CD14-positive monocyte (primary cell): ENCODE data around the gene NFATC2IP. TPM values are rescaled to one million over a fixed set of nuclear protein-coding genes. Genes with fewer than 3 reads are reported as not detected.

ENCODE experiments used
- DNase-seq, 3 donors: peaks; one replicate each; pipeline ENCODE4 v3.0.0-alpha.2; 2011 to 2022
- H2AFZ ChIP-seq: 2 replicates; pipeline ENCODE4 v1.6.0; 2012; ENCODE audit warnings: mild to moderate bottlenecking, low read depth, low read length, inconsistent platforms; ENCODE audit not compliant: insufficient read depth, poor library complexity, severe bottlenecking
- H3K27ac ChIP-seq, 2 donors: 1 replicate in 1 of 2; 2 replicates in 1 of 2; pipeline ENCODE4 v1.5.1; 2012 to 2013; ENCODE audit warnings: low read length in 2 of 2, control low read depth in 1 of 2, inconsistent platforms in 1 of 2, low read depth in 1 of 2, mild to moderate bottlenecking in 1 of 2
- H3K27me3 ChIP-seq, 2 donors: one replicate each; pipeline versions ENCODE4 v1.6.0 to v1.6.1; 2011 to 2013; ENCODE audit warnings: low read length in 2 of 2; ENCODE audit not compliant: control insufficient read depth in 2 of 2, insufficient read depth in 2 of 2
- H3K36me3 ChIP-seq, 2 donors: replicated peaks in 1 of 2; 1 replicate in 1 of 2; 2 replicates in 1 of 2; pipeline versions ENCODE4 v1.5.1 to v1.6.1; 2012 to 2013; ENCODE audit warnings: low read length in 2 of 2, control low read depth in 1 of 2, inconsistent platforms in 1 of 2, mild to moderate bottlenecking in 1 of 2; ENCODE audit not compliant: insufficient read depth in 2 of 2, control insufficient read depth in 1 of 2
- H3K4me1 ChIP-seq, 2 donors: 1 replicate in 1 of 2; 2 replicates in 1 of 2; pipeline versions ENCODE4 v1.5.1 to v1.6.1; 2012 to 2013; ENCODE audit warnings: low read length in 2 of 2, control low read depth in 1 of 2, inconsistent platforms in 1 of 2, mild to moderate bottlenecking in 1 of 2, moderate library complexity in 1 of 2; ENCODE audit not compliant: insufficient read depth in 2 of 2, control insufficient read depth in 1 of 2
- H3K4me2 ChIP-seq: replicated peaks from 2 replicates; pipeline ENCODE3; 2012; ENCODE audit warnings: low read length, moderate library complexity, mild to moderate bottlenecking; ENCODE audit not compliant: poor library complexity, severe bottlenecking; ENCODE audit errors: extremely low read depth
- H3K4me3 ChIP-seq, 3 experiments: fragments of 200-600 bp in 1 of 3; sonication (generic) in 1 of 3; replicated peaks in 1 of 3; 1 replicate in 2 of 3; 2 replicates in 1 of 3; pipeline ENCODE4 v1.5.1; 2011 to 2013; ENCODE audit warnings: low read length in 3 of 3, mild to moderate bottlenecking in 3 of 3, control low read depth in 2 of 3, low read depth in 2 of 3, inconsistent platforms in 1 of 3, moderate library complexity in 1 of 3
- H3K79me2 ChIP-seq: 2 replicates; pipeline ENCODE4 v1.6.0; 2012; ENCODE audit warnings: mild to moderate bottlenecking, control low read depth, inconsistent platforms, low read length, moderate library complexity; ENCODE audit not compliant: insufficient read depth
- H3K9ac ChIP-seq: 2 replicates; pipeline ENCODE4 v1.6.0; 2017; ENCODE audit warnings: low read length, mild to moderate bottlenecking; ENCODE audit not compliant: insufficient read depth, poor library complexity, severe bottlenecking
- H3K9me3 ChIP-seq, 2 donors: replicated peaks in 1 of 2; 1 replicate in 1 of 2; 2 replicates in 1 of 2; pipeline versions ENCODE4 v1.5.1 to v1.6.1; 2012 to 2013; ENCODE audit warnings: low read length in 2 of 2, control low read depth in 1 of 2; ENCODE audit not compliant: control insufficient read depth in 1 of 2, insufficient read depth in 1 of 2
- H4K20me1 ChIP-seq: 2 replicates; pipeline ENCODE4 v1.6.0; 2012; ENCODE audit warnings: mild to moderate bottlenecking, low read length, control low read depth, moderate library complexity; ENCODE audit not compliant: insufficient read depth
- H3K27ac Mint-ChIP-seq, 7 donors: one replicate each; pipeline ENCODE4 v1.8.0; 2020; ENCODE audit warnings: mild to moderate bottlenecking in 7 of 7, mixed read lengths in 7 of 7, moderate library complexity in 6 of 7, inconsistent platforms in 2 of 7
- H3K27me3 Mint-ChIP-seq, 3 donors: one replicate each; pipeline ENCODE4 v1.8.0; 2021 to 2022; ENCODE audit warnings: low read depth in 3 of 3, mild to moderate bottlenecking in 3 of 3, mixed read lengths in 3 of 3, moderate library complexity in 3 of 3, inconsistent platforms in 1 of 3
- H3K36me3 Mint-ChIP-seq, 2 donors: one replicate each; pipeline ENCODE4 v1.8.0; 2020; ENCODE audit warnings: mixed read lengths in 2 of 2, inconsistent platforms in 1 of 2, mild to moderate bottlenecking in 1 of 2
- H3K4me1 Mint-ChIP-seq: one replicate; pipeline ENCODE4 v1.8.0; 2020; ENCODE audit warnings: mild to moderate bottlenecking, mixed read lengths
- H3K4me3 Mint-ChIP-seq, 2 donors: one replicate each; pipeline ENCODE4 v1.8.0; 2020; ENCODE audit warnings: mild to moderate bottlenecking in 2 of 2, mixed read lengths in 2 of 2, moderate library complexity in 1 of 2
- H3K9me3 Mint-ChIP-seq, 7 donors: one replicate each; pipeline ENCODE4 v1.8.0; 2020 to 2022; ENCODE audit warnings: mixed read lengths in 7 of 7, mild to moderate bottlenecking in 6 of 7, moderate library complexity in 6 of 7, inconsistent platforms in 2 of 7
- CTCF ChIP-seq: fragments of 200-600 bp; IDR thresholded peaks from one replicate; pipeline ENCODE4 v1.8.0; 2022; ENCODE audit warnings: antibody characterized with exemption, mild to moderate bottlenecking
- WGBS: methylation state at CpG from one replicate; pipeline ENCODE4 v1.1.5; 2013; ENCODE audit warnings: missing lambda C conversion rate; ENCODE audit not compliant: insufficient coverage; 5-methylcytosine and 5-hydroxymethylcytosine counted together
- intact Hi-C, 2 donors: fragments of 100-400 bp; cut with micrococcal nuclease; formaldehyde crosslinking; loops; one replicate each; pipeline versions ENCODE4 v1.15.0 to v1.15.1; 2023
- polyA plus RNA-seq, 3 donors: library from polyadenylated mRNA; depleted of rRNA in 1 of 3; unstranded in 2 of 3; stranded (reverse) in 1 of 3; fragments of 300-500 nt in 2 of 3; fragments of >200 nt in 1 of 3; fragmentation: Illumina TruSeq in 2 of 3; gene quantifications; 1 replicate in 2 of 3; 2 replicates in 1 of 3; pipeline ENCODE4 v1.2.3, GENCODE V29; 2012 to 2021

The NFATC2IP gene
- polyA plus RNA-seq, 3 donors: 17.5 to 125 (median 18.4) TPM

DNA sequence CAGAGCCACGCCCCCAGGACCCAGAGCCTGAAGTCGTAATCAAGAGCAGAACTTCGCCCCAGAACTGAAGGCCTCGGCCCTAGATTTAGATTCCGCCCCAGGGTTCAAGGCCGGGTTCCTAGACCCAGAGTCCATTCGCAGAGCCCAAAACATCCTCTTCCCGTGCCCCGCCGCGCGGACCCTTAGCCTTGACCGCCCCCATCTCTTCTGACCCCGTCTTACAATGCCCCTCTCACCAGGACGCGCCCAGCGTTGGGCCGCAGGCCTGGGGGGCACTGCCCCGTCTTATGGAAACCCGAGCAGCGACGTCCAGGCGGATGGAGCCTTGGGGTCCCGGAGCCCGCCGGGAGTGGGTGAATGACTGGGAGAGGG, 14.0 kb upstream of the NFATC2IP start:
- peak overlapping the region in 1 of 3 experiments; percentile 70 for H3K4me3 ChIP-seq
- peak overlapping the region; percentile 82 to 86 for H3K4me3 Mint-ChIP-seq
- intact Hi-C loops: no loop called here

GRCh38 chr16:28937222-28937876, 13.4 kb upstream of the NFATC2IP start:
- peak overlapping the region in 1 of 2 donors; percentile 16 for H3K4me3 Mint-ChIP-seq
- no peak for TF ChIP-seq CTCF
- H3K4me2 ChIP-seq: peak overlapping the region; percentile 72
- intact Hi-C loops: no loop called here
- peak overlapping the region; percentile 79 for H2AFZ ChIP-seq
- H3K9ac ChIP-seq: peak overlapping the region; percentile 58
- WGBS: 86% methylated on average over 7 of the region's 14 CpGs
- H3K27ac ChIP-seq: peak overlapping the region in 1 of 2 donors; percentile 55
- H3K36me3 ChIP-seq: no peaks in the 10 kb centered on the region
- no peaks in the 10 kb centered on the region for H4K20me1 ChIP-seq
- H3K4me1 ChIP-seq: peaks cover 15 to 18% of the 10 kb centered on the region in 2 donors
- H3K27ac Mint-ChIP-seq: peak overlapping the region in 3 of 7 donors; percentile 21 to 73 (median 42)
- no peaks in the 10 kb centered on the region for H3K27me3 ChIP-seq
- no peak for DNase-seq
- H3K9me3 ChIP-seq: no peaks in the 10 kb centered on the region
- H3K79me2 ChIP-seq: no peaks in the 10 kb centered on the region
- H3K9me3 Mint-ChIP-seq: peaks cover 0 to 5% (median 0%) of the 10 kb centered on the region in 7 donors
- no peaks in the 10 kb centered on the region for H3K36me3 Mint-ChIP-seq
- peaks cover 0 to 5% (median 1%) of the 10 kb centered on the region in 3 donors for H3K27me3 Mint-ChIP-seq
- peaks cover 18% of the 10 kb centered on the region for H3K4me1 Mint-ChIP-seq
- peak overlapping the region in 1 of 3 experiments; percentile 70 for H3K4me3 ChIP-seq

More for the DNA sequence above, 14.0 kb upstream of the NFATC2IP start:
- peak overlapping the region; percentile 72 for H3K4me2 ChIP-seq
- H3K36me3 ChIP-seq: no peaks in the 10 kb centered on the region
- Mint-ChIP-seq H3K36me3 (no peaks in the 10 kb centered on the region), H3K9me3 (peaks cover 0 to 5% (median 0%) of the 10 kb centered on the region in 7 donors), H3K27ac (peak overlapping the region; percentile 42 to 94 (median 80)), H3K4me1 (peaks cover 18% of the 10 kb centered on the region), H3K27me3 (peaks cover 0 to 6% (median 1%) of the 10 kb centered on the region in 3 donors)
- H3K79me2 ChIP-seq: no peaks in the 10 kb centered on the region
- no peaks in the 10 kb centered on the region for H3K27me3 ChIP-seq
- no peaks in the 10 kb centered on the region for H3K9me3 ChIP-seq
- H3K4me1 ChIP-seq: peaks cover 15 to 18% of the 10 kb centered on the region in 2 donors
- H3K9ac ChIP-seq: peak overlapping the region; percentile 58
- H3K27ac ChIP-seq: peak overlapping the region; percentile 36 to 55
- H2AFZ ChIP-seq: peak overlapping the region; percentile 79
- WGBS: 57% methylated on average over 15 of the region's 26 CpGs
- no peak for TF ChIP-seq CTCF
- no peak for DNase-seq
- H4K20me1 ChIP-seq: no peaks in the 10 kb centered on the region
